HG02885 (cell line): ENCODE results near the gene THEM5.

ENCODE experiments used
- ATAC-seq: cut with Tn5 transposase; IDR thresholded peaks from one replicate; pipeline ENCODE4 v1.9.1; 2021; ENCODE audit warnings: mild to moderate bottlenecking; ENCODE audit not compliant: unreplicated experiment, poor library complexity

Gene THEM5

DNA sequence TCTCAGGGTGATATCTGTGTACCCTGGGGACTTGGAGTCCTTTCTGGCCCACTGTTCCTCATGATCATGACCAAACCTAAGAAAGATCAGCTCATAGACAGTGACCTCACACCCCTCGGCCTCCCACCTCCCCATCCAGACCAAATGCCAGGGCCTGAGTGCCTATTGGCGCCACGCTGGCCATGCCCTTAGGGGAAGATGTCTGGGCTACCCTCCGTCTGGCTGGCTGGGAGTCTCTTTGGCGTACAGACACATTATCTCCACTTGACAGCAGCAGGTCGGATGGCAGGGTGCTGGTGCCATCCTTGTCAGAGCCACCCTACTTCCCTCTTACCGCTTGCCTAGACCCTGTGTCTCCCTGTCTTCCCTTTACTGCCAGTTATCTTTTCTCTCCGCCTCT, 30.3 kb downstream of the THEM5 start:
- no peak for ATAC-seq

GRCh38 chr1:151822404-151822803, 31.1 kb downstream of the THEM5 start:
- no peak for ATAC-seq

DNA sequence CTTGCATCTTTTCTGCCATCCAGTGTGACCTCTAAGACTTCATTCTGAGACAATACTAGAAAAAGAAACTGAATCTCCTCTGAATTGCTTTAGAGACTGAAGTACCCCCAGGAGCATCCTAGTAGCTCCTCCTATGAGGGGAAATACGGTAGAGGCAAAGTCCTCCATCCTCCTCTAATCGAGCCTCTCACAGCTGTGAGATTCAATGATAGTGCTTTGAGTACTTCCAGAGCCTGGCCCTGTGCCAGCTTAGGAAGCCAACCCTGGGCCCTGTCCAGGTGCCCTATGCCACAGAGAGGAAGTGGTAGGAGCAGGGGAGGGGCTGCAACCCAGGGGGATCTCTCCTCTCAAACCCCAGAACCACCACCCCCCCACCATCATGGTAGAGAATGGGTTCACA, 32.6 kb downstream of the THEM5 start:
- no peak for ATAC-seq

DNA sequence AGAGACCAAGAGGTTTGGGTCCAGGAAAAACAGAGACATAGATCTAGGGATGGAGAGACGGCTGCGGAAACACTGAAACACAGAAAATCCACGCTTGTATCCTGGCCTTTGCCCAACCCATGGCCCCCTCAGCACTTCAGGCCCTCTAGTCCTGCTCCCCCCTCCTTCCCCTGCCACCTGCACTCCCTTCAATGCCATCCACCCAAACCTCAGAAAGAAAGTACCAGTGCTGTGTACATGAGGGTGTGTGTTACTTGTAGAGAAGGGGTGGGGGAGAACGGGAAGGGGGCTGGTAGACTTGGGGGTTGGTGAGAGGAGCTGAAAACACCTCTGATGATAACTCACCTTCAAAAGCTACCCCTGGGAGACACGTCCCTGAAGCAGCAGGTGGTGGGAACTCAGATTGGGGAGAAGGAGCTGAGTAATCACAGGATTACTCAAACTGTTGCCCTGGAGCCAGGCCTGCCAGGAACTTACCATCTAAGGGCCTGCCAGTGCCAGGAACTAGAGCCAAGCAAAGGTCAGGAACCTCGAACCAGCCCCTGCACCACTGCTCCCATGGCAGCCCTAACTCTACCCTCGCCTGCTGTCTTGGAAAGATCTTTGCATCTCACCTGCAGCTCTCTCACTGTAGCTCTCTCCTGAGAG, 33.4 kb downstream of the THEM5 start:
- no peak for ATAC-seq

- ATAC-seq: no peak
Measured at GRCh38 chr1:151819227-151819835, 34.2 kb downstream of the THEM5 start.

DNA sequence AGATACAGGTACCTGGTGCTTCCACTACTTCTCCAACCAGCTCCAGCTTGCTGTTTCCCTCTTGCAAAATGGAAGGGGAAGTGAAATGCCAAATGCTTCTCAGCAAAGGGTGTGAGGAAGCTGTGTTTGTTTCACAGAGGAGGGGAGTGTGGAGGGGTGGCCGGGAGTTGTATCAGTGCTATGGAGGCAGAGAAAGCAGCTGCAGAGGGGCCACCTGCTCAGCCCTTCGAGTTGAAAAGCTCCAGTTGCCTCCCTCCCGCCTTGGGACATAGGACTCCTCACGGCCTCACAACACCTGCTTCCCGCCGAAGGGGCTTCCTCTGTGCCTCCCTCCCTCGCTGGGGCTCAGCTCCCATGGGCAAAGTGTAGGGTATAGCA, 36.2 kb downstream of the THEM5 start:
- no peak for ATAC-seq

DNA sequence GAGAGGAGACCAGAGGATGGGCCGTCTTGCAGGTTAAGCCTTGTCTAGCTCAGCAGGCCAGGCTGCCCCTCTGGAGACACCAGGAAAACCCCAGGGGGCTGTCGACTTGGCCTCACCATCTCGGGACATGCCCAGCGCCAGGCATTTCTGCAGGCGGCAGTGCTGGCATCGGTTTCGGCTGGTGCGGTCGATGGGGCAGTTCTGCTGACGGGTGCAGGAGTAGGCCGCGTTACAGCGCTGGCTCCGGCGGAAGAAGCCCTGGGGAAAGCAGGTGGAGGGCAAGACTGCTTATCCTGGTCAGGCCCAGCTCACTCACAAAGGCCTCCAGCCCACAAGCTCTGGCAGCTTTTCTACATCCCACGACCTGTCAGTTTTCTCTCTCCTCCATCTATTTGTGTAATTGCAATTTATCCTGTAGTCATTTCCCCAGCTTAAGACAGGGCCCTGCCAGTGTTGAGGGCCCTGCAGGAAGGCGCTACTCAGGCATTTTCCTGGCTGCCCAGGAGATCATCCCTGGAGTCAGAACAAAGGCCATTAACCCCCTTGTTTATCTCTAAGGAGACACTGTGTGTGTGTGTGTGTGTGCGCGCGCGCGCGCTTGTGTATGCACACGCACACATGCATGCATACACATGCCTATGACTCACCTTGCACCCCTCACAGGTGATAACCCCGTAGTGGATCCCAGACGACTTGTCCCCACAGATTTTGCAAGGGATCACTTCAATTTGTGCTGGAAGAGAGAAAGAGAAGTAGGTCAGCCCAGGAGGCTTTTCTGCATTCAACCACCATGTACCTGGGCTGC, 36.8 kb downstream of the THEM5 start:
- ATAC-seq: no peak

DNA sequence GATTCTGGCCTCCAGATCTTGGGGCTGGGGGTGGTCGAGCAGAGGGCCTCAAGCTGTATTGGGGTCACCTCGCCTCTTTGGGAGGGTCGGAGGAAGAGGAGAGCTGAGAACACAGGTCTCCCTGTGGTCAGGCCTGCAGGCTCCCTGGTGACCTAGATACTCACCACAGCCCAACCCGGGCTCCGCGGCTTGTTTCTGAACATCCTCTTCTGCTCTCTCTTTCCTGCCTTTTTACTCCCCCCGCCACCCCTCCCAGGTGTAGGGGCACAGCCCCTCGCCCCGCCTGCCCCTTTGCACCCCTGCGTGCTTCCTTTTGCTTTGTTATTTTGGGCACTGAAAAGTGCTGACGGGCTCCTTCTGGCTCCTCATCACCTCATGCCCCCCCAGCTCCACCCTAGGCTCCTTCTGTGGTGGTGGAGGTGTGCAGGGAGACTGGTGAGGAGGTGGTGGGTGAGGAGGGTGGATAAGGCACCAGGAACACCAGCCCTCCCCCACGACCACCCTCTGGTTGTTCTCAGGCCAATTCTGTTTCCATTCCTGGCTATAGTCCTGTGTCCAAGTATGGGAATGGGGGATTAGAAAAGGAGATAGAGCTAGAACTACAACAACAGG, 37.7 kb downstream of the THEM5 start:
- no peak for ATAC-seq

- no peak for ATAC-seq
Measured at GRCh38 chr1:151814971-151815545, 38.5 kb downstream of the THEM5 start.

- no peak for ATAC-seq
Measured at GRCh38 chr1:151814426-151814825, 39.1 kb downstream of the THEM5 start.

DNA sequence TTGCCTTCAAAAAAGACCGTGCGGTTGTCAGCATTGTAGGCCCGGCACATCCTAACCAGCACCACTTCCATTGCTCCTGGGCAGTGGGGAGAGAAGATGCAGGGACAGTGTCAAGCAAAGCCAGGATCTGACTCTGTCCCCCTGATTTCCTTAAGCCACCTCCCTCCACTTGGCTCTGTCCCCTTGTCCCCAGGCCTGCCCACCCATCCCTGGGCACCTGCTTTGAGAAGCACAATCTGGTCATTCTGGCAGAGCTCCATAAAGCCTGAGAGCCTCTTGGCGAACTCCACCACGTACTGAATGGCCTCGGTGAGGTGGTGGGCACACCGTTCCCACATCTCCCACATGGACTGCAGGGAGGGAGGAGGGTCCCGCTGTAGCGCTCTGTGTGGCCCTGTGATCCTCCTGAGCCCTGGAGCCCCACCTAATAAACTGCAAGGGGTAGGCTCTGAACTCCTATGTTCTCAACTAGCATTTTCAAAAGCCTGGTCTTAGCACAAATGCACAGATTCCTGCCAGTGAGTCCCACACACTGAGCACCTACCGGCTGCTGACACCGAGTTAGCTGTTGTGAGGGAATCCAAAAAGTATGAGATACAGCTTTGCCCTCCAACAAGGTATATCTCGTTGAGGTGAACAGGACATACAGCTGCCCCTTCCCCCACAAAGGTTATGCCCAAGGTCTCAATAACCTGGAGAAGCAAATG, 40.1 kb downstream of the THEM5 start:
- no peak for ATAC-seq

GRCh38 chr1:151811181-151811580, 42.3 kb downstream of the THEM5 start:
- ATAC-seq: no peak

DNA sequence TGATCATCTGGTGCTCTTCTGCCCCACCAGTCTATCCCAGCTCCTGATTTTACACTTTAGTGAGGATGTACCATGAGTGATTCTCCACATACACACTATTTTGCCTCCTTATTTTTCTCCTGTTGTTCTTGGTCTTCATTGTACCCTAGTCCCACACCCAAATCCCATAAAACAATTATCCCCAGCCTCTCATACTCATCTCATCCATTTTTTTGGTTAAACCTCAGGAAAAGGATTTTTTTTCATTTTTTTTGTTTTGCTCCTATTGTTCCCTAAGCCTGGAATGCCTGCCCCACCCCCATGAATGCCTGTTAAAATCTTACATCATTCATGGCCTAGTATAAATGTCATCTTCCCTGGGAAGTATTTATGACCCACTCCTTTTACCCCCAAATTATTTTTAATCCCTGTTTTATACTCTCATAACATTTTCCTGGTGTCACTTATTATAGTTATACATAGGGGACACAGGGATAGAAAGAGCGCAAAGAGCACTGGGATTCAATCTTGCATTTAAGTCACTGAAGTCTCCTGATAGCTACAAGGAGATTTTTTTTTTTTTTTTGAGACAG, 43.4 kb downstream of the THEM5 start:
- no peak for ATAC-seq

DNA sequence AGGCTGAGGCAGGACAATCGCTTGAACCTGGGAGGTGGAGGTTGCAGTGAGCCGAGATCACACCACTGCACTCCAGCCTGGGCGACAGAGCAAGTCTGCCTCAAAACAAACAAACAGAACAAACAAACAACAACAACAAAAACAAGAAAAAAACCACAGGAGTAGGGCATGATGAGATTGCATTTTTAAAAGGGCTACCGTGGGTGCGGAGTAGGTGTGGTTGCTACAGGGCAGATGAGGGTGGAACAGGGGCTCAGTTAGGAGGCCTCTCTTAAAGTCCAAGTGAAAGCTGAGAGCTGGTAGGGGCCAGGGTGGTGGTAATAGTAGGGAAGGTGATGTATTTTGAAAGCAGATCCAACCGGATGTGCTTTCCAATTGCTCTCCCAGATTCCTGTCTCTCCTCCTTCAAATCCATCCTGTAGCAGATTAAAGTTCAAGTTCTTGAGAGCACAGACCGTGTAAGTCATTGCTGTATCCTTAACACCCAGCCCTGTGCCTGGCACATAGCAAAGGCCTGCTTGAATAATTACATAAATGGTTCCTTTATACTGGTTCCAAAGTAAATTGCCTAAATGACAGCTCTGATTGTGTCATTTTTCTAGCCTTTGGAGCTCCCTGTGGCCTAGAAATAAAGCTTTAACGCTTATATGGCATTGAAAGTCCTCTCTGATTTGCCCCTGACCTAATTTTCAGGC, 44.1 kb downstream of the THEM5 start:
- ATAC-seq: no peak

DNA sequence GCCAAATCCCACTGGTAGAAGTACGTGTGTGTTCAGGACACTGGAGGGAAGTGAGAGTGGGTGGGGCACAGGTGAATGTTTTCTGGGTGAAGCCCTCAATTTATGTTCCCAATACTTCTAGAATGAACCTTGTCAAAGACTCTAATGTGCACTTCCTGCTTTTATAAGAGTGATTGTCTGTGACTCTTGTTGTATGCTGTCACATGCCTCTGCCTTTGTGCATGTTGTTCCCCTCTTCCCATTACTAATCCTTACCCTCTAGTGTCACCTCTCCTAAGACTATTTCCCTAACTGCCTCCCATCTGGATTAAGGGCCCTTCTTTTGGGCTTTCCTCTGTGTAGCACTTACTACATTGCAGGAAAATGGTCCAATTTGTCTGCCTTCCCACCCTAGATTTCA, 45.7 kb downstream of the THEM5 start:
- no peak for ATAC-seq

DNA sequence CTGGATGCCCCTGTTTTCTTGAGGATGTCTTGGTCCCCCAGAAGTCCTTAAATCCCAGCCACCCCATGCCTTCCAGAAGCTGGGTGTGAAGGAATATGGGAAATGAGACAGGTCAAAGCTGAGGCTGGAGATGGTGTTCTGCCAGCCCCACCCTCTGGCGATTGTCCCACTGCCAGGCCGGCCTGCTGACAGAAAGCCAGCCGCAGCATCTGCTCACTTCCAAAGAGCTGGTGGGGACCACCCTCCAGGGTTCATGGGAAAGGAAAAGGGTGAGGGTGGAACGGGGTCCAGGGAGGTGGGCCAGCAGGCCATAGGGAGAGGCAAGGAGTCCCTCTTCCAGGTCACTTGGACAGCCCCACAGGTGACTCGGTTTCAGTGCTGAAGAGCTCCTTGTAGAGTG, 46.4 kb downstream of the THEM5 start:
- no peak for ATAC-seq

GRCh38 chr1:151806170-151806569, 47.3 kb downstream of the THEM5 start:
- ATAC-seq: no peak

DNA sequence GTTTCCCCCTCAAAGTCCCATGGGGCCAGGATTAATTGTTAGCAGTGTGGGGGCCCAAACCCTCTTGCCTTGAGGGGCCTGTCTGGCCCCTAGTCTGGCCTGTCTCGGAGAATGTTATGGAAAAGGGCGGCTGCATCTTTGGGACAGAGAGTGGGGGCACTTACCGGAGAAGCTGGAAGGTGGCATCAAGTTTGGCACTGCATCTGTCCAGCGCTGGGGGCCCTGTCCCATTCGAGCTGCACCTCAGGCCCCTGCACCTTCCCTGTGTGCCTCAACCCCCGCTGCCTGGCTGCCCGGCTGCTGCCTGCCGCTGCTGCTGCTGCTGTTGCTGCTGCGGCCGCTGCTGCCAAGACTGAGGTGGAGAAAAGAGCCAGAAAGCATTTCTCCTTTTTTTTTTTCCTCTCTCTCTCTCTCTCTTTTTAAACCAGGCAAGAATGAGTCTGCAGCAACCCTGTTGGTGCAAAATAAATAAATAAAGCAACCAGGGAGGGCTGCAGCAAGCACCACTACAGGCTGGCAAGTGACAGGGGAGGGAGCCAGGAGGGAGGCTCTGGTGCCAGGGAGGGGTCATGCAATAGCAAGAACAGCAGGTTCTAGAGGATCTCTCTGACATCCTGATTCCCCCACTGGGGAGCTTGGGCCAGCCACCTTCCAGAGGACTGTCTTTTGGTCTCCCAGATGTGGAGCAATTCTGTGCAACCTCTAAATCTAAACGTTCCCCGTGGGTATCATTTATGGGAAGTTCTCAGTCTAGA, 48.3 kb downstream of the THEM5 start, which contains the start of gene LINGO4:
TSS of gene LINGO4 (minus strand) at position 354 of the 755 bp plus-strand sequence. CDS start 2,715 bp downstream, outside the sequence.
- no peak for ATAC-seq
